ENCODE results near the gene TDRD12.
"Not testable (repeated sequence)": the region's sequence is repeated elsewhere in the genome, so short reads cannot be mapped to it uniquely, and the experiment has no call there.

Gene TDRD12

DNA sequence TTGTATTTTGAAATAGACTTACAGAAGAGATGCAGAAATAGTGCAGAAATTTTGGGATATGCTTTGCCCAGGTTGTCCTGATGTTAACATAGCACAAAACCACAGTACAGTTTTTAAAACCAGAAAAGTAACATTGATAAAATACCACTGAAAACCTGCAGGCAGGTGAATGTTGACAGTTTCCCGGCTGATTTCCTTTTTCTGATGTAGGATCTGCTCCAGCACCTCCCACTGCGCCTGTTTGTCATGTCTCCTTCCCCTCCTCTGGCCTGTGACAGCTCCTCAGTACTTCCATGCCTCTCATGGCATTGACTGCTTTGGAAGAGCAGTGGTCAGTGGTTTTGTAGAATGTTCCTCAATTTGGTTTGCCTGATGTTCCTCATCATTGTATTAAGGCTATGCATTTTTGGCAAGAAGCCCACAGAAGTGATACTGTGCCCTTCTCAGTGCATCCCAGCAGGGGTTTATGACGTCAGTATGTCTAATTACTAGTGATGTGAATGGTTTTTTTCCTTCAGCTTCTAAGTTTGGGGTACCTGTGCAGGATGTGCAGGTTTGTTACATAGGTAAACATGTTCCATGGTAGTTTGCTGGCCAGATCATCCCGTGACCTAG lies 31.0 kb downstream of the TDRD12 start:
- H3K36me3 ChIP-seq: no peaks in the 10 kb centered on the region
- TF ChIP-seq, protein P1, sequence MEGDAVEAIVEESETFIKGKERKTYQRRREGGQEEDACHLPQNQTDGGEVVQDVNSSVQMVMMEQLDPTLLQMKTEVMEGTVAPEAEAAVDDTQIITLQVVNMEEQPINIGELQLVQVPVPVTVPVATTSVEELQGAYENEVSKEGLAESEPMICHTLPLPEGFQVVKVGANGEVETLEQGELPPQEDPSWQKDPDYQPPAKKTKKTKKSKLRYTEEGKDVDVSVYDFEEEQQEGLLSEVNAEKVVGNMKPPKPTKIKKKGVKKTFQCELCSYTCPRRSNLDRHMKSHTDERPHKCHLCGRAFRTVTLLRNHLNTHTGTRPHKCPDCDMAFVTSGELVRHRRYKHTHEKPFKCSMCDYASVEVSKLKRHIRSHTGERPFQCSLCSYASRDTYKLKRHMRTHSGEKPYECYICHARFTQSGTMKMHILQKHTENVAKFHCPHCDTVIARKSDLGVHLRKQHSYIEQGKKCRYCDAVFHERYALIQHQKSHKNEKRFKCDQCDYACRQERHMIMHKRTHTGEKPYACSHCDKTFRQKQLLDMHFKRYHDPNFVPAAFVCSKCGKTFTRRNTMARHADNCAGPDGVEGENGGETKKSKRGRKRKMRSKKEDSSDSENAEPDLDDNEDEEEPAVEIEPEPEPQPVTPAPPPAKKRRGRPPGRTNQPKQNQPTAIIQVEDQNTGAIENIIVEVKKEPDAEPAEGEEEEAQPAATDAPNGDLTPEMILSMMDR (IDR thresholded peaks at IDR 0.05; ENCODE audit: low read depth, low read length): no peak
- no peak overlapping the region for H3K4me3 ChIP-seq (ENCODE audit: low read depth, low read length)
- H3K27ac ChIP-seq: no peak overlapping the region
- no peaks in the 10 kb centered on the region for H3K9me3 ChIP-seq (ENCODE audit: severe bottlenecking)
- DNase-seq: no peak
- H3K27me3 ChIP-seq (ENCODE audit: insufficient read depth, low read depth, severe bottlenecking): no peaks in the 10 kb centered on the region

DNA sequence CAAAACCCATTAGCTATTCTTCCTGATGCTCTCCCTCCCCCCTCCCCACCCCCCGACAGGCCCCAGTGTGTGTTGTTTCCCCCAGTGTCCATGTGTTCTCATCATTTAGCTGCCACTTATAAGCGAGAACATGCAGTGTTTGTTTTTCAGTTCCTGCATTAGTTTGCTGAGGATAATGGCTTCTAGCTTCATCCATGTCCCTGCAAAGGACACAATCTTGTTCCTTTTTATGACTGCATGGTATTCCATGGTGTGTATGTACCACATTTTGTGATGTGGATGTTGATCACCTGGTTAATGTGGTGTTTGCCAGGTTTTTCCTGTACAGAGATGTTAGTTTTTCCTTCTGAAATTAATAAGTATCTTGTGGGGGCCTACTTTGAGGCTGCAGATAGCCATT lies 31.5 kb downstream of the TDRD12 start:
- DNase-seq: no peak
- Histone ChIP-seq H3K36me3 (no peaks in the 10 kb centered on the region), H3K27me3 (ENCODE audit: insufficient read depth, low read depth, severe bottlenecking) (no peaks in the 10 kb centered on the region), H3K9me3 (ENCODE audit: severe bottlenecking) (no peaks in the 10 kb centered on the region), H3K27ac (no peak overlapping the region), H3K4me3 (ENCODE audit: low read depth, low read length) (no peak overlapping the region)
- TF ChIP-seq, protein P1 (IDR thresholded peaks at IDR 0.05; ENCODE audit: low read depth, low read length): no peak

DNA sequence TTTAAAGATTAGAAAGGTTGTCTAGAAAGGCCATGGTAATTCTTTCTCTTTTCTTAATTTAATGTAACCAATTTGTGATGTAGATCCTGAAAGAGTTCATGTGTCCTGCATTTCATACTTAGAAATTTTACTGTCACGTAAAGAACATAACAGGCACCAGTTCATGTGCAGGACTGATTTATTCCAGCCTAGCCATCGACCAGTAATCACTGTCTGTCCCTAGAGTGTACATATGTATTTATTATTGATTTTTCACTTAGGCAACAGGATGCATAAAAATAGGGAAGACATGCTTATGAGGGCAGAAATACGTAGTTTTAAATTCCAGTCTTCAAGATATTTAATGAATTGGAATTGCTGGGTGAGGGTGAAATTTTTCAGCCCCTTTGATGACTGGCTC lies 37.6 kb downstream of the TDRD12 start:
- no peak for DNase-seq
- Histone ChIP-seq H3K4me3 (ENCODE audit: low read depth, low read length) (no peak overlapping the region), H3K27ac (no peak overlapping the region), H3K27me3 (ENCODE audit: insufficient read depth, low read depth, severe bottlenecking) (no peaks in the 10 kb centered on the region), H3K9me3 (ENCODE audit: severe bottlenecking) (no peaks in the 10 kb centered on the region), H3K36me3 (no peaks in the 10 kb centered on the region)
- TF ChIP-seq, protein P1 (IDR thresholded peaks at IDR 0.05; ENCODE audit: low read depth, low read length): no peak

DNA sequence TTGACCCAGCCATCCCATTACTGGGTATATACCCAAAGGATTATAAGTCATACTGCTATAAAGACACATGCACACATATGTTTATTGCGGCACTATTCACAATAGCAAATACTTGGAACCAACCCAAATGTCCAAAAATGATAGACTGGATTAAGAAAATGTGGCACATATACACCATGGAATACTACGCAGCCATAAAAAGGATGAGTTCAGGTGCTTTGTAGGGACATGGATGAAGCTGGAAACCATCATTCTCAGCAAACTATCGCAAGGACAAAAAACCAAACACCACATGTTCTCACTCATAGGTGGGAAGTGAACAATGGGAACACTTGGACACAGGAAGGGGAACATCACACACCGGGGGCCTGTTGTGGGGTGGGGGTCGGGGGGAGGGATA lies 45.8 kb downstream of the TDRD12 start:
- H3K36me3 ChIP-seq; H3K27ac ChIP-seq; DNase-seq; H3K9me3 ChIP-seq (ENCODE audit: severe bottlenecking); H3K27me3 ChIP-seq (ENCODE audit: insufficient read depth, low read depth, severe bottlenecking); H3K4me3 ChIP-seq (ENCODE audit: low read depth, low read length): not testable (repeated sequence)

DNA sequence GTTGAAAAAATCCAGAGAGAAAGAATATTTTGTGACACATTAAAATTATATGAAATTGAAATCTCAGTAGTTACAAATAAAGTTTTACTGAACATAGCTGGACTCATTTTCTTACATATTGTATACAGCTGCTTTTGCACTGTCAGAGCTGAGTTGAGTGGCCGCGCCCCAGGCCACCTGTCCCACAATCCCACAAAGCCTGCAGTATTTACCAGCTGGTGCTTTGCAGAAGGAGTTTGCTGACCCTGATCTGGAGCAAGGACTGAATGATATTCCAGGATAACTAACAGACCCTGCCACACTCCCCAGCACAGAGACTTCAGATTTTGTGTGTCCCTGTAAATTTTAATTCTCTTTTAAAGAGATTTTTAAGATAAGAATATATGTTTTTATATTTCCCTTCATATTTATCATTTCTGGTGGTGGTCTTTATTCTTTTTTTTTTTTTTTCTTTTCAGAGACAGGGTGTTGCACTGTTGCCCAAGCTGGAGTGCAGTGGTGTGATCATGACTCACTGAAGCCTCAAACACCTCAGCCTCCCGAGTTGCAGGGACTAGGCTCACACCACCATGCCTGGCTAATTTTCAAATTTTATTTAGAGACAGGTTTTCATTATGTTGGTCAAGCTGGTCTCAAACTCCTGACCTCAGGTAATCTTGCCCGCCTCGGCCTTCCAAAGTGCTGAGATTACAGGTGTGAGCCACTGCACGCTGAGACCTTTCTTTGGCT lies 48.5 kb downstream of the TDRD12 start:
- no peak overlapping the region for H3K4me3 ChIP-seq (ENCODE audit: low read depth, low read length)
- TF ChIP-seq, protein P1 (IDR thresholded peaks at IDR 0.05; ENCODE audit: low read depth, low read length): no peak
- DNase-seq: peak; percentile 59
- H3K27me3 ChIP-seq (ENCODE audit: insufficient read depth, low read depth, severe bottlenecking): no peaks in the 10 kb centered on the region
- H3K36me3 ChIP-seq: no peaks in the 10 kb centered on the region
- H3K27ac ChIP-seq: no peak overlapping the region
- H3K9me3 ChIP-seq (ENCODE audit: severe bottlenecking): no peaks in the 10 kb centered on the region

DNA sequence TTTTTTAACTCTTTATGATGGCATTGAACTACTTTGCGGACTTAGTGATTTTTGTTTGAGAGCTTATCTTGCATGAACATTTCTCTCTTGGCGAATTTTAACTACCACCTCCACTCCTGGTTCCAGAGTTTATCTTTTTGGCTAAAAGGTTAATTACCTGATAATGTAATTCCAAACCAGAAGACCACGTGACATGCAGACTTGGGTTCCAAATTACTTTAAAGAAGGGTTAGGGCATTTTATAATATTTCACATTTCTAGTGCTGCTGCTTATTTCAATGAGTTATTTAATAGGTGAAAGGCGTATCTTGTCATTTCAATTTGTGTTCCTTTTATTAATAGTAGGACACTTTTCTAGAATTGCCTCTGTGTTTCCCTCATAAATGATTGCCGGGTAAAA lies 52.0 kb downstream of the TDRD12 start:
- Histone ChIP-seq H3K36me3 (no peaks in the 10 kb centered on the region), H3K27ac (no peak overlapping the region), H3K4me3 (ENCODE audit: low read depth, low read length) (no peak overlapping the region), H3K9me3 (ENCODE audit: severe bottlenecking) (no peaks in the 10 kb centered on the region), H3K27me3 (ENCODE audit: insufficient read depth, low read depth, severe bottlenecking) (no peaks in the 10 kb centered on the region)
- DNase-seq: no peak
- TF ChIP-seq, protein P1 (IDR thresholded peaks at IDR 0.05; ENCODE audit: low read depth, low read length): no peak

Measured in WERI-Rb-1 (cell line).